KMS-11 (cell line): ENCODE data around the gene APOO.

Source experiments
- H2AFZ ChIP-seq: fragments of 200-600 bp; sonication (generic); 2 replicates; pipeline ENCODE4 v1.6.1; 2016; ENCODE audit warnings: antibody characterized with exemption, mixed run types, low read depth
- H3K27ac ChIP-seq: fragments of 200-600 bp; sonication (generic); 2 replicates; pipeline ENCODE4 v1.6.1; 2016; ENCODE audit warnings: mild to moderate bottlenecking, mixed run types
- H3K27me3 ChIP-seq: fragments of 200-600 bp; sonication (generic); 2 replicates; pipeline ENCODE4 v1.6.1; 2017; ENCODE audit warnings: mild to moderate bottlenecking, low read depth, mixed run types, moderate library complexity; ENCODE audit not compliant: insufficient read depth
- H3K36me3 ChIP-seq: fragments of 200-600 bp; sonication (generic); 2 replicates; pipeline ENCODE4 v1.6.1; 2017; ENCODE audit warnings: mild to moderate bottlenecking, mixed run types; ENCODE audit not compliant: insufficient read depth
- H3K4me1 ChIP-seq: fragments of 200-600 bp; sonication (generic); 2 replicates; pipeline ENCODE4 v1.6.1; 2016; ENCODE audit warnings: mild to moderate bottlenecking, low read depth, mixed run types; ENCODE audit not compliant: poor library complexity, severe bottlenecking
- H3K4me2 ChIP-seq: fragments of 200-600 bp; sonication (generic); 2 replicates; pipeline ENCODE4 v1.7.0; 2016; ENCODE audit warnings: mild to moderate bottlenecking, mixed run types
- H3K4me3 ChIP-seq: fragments of 200-600 bp; sonication (generic); IDR thresholded peaks from 2 replicates; pipeline ENCODE4 v1.6.1; 2017; ENCODE audit warnings: low read depth, low read length, mixed read lengths; ENCODE audit not compliant: insufficient read depth
- H3K79me2 ChIP-seq: fragments of 200-600 bp; sonication (generic); 2 replicates; pipeline ENCODE4 v1.6.1; 2016; ENCODE audit warnings: low read depth, mixed run types; ENCODE audit not compliant: insufficient read depth
- H3K9ac ChIP-seq: fragments of 200-600 bp; sonication (generic); 2 replicates; pipeline ENCODE4 v1.6.1; 2016; ENCODE audit warnings: mild to moderate bottlenecking, mixed run types
- H4K20me1 ChIP-seq: fragments of 200-600 bp; sonication (generic); 2 replicates; pipeline ENCODE4 v1.6.1; 2016; ENCODE audit warnings: mild to moderate bottlenecking, mixed run types; ENCODE audit not compliant: insufficient read depth
- TF ChIP-seq, protein P1 (sequence below): fragments of 200-600 bp; sonication (generic); conservative IDR thresholded peaks from 2 replicates; pipeline ENCODE4 v1.6.1; 2017; ENCODE audit warnings: low read depth, mild to moderate bottlenecking, antibody characterized with exemption, low read length, moderate library complexity, mixed read lengths

Gene APOO

GRCh38 chrX:23952391-23952790 lies 44.7 kb upstream of the APOO start:
- Histone ChIP-seq H3K27ac (no peak overlapping the region), H3K27me3 (no peaks in the 10 kb centered on the region), H3K4me3 (no peak overlapping the region), H3K4me1 (no peaks in the 10 kb centered on the region), H3K79me2 (no peaks in the 10 kb centered on the region), H3K9ac (no peak overlapping the region), H2AFZ (no peak overlapping the region), H3K4me2 (peak overlapping the region; percentile 12; the same call in 1 of the 2 replicates), H4K20me1 (no peaks in the 10 kb centered on the region), H3K36me3 (no peaks in the 10 kb centered on the region)
- TF ChIP-seq, protein P1, sequence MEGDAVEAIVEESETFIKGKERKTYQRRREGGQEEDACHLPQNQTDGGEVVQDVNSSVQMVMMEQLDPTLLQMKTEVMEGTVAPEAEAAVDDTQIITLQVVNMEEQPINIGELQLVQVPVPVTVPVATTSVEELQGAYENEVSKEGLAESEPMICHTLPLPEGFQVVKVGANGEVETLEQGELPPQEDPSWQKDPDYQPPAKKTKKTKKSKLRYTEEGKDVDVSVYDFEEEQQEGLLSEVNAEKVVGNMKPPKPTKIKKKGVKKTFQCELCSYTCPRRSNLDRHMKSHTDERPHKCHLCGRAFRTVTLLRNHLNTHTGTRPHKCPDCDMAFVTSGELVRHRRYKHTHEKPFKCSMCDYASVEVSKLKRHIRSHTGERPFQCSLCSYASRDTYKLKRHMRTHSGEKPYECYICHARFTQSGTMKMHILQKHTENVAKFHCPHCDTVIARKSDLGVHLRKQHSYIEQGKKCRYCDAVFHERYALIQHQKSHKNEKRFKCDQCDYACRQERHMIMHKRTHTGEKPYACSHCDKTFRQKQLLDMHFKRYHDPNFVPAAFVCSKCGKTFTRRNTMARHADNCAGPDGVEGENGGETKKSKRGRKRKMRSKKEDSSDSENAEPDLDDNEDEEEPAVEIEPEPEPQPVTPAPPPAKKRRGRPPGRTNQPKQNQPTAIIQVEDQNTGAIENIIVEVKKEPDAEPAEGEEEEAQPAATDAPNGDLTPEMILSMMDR, result no peak

DNA sequence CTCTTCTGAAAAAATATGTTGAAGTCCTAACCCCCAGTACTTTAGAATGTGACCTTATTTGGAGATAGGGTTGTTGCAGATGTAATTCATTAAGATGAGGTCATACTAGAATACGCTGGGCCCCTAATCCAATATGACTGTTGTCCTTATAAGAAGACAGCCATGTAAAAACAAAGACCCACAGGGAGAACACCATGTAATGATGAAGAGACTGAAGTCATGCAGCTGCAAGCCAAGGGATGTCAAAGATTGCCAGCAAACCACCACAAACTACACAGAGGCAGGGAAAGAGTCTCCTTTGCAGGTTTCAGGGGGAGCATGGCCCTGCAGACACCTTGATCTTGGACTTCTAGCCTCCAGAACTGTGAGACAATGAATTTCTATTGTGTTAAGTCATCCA lies 37.5 kb upstream of the APOO start:
- H3K27me3 ChIP-seq, result no peaks in the 10 kb centered on the region
- no peaks in the 10 kb centered on the region for H3K4me1 ChIP-seq
- no peak overlapping the region for H3K27ac ChIP-seq
- no peak overlapping the region for H3K9ac ChIP-seq
- no peak overlapping the region for H3K4me3 ChIP-seq
- H4K20me1 ChIP-seq, result no peaks in the 10 kb centered on the region
- no peak overlapping the region for H2AFZ ChIP-seq
- H3K36me3 ChIP-seq, result no peaks in the 10 kb centered on the region
- no peak overlapping the region for H3K4me2 ChIP-seq
- TF ChIP-seq, protein P1, result no peak
- H3K79me2 ChIP-seq, result no peaks in the 10 kb centered on the region

- Histone ChIP-seq H3K27ac (no peak overlapping the region), H3K36me3 (no peaks in the 10 kb centered on the region), H3K79me2 (no peaks in the 10 kb centered on the region), H4K20me1 (no peaks in the 10 kb centered on the region), H3K27me3 (no peaks in the 10 kb centered on the region), H3K4me1 (no peaks in the 10 kb centered on the region), H3K4me3 (no peak overlapping the region), H2AFZ (no peak overlapping the region), H3K9ac (no peak overlapping the region), H3K4me2 (no peak overlapping the region)
- TF ChIP-seq, protein P1, result no peak
Measured at GRCh38 chrX:23944234-23944633, 36.5 kb upstream of the APOO start.

DNA sequence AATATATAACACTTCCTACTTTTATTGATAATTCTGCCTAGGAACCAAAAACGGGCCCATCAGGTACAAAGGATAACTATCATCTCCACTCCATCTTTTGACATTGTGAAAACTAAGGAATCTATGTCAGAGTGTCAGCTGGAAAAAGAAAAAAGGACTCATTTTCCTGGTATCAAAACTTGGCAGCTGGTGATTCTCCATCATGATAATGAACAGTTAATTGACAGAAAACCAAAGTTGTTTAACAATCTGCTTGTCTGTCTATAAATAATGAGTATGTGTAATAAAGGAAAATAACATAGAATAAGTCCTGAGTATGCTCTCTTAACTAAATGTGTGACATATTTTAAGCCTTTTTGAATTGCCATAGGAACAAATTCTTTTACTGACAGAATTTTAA lies 31.5 kb upstream of the APOO start:
- no peak overlapping the region for H3K4me3 ChIP-seq
- H3K27me3 ChIP-seq, result no peaks in the 10 kb centered on the region
- H3K27ac ChIP-seq, result no peak overlapping the region
- H3K9ac ChIP-seq, result no peak overlapping the region
- H3K4me2 ChIP-seq, result no peak overlapping the region
- H2AFZ ChIP-seq, result no peak overlapping the region
- TF ChIP-seq, protein P1, result no peak
- no peaks in the 10 kb centered on the region for H3K36me3 ChIP-seq
- H3K79me2 ChIP-seq, result no peaks in the 10 kb centered on the region
- no peaks in the 10 kb centered on the region for H3K4me1 ChIP-seq
- no peaks in the 10 kb centered on the region for H4K20me1 ChIP-seq
